Measurements from ENCODE around the gene FEM1A. TPM values are rescaled to one million over a fixed set of nuclear protein-coding genes. Genes with fewer than 3 reads are reported as not detected.
A peak's percentile ranks its signal among the peaks of the same experiment; 100 is the strongest.

Gene FEM1A
- total RNA-seq, 1 experiment from 2014 or later, result 15.4 TPM

- BruUV-seq (replicated peaks), result no TSS peak
- ChIA-PET POLR2A (interaction anchor here (0.7 to 1.7 kb wide), 2 partner anchors 15 to 35 kb away, joined by 3 to 4 read pairs; no protein-coding TSS in a partner anchor), CTCF (interaction anchor here (0.5 kb wide), 1 partner anchor 105 kb away, joined by 3 read pairs; no protein-coding TSS in a partner anchor)
- no peak for DNase-seq (ENCODE audit: unreplicated experiment)
- H3K4me1 Mint-ChIP-seq (ENCODE audit: insufficient read depth, unreplicated experiment), result no peaks in the 10 kb centered on the region
- H3K36me3 Mint-ChIP-seq (ENCODE audit: insufficient read depth, unreplicated experiment), result peaks cover 90% of the 10 kb centered on the region
- TF ChIP-seq CTCF (IDR thresholded peaks at IDR 0.05; ENCODE audit: unreplicated experiment), result no peak
- H3K9me3 Mint-ChIP-seq (ENCODE audit: unreplicated experiment), result no peaks in the 10 kb centered on the region
- no peaks in the 10 kb centered on the region for H3K27me3 Mint-ChIP-seq (ENCODE audit: insufficient read depth, unreplicated experiment)
- no peak overlapping the region for H3K27ac Mint-ChIP-seq (ENCODE audit: low read depth, unreplicated experiment)
- H3K4me3 Mint-ChIP-seq (ENCODE audit: unreplicated experiment), result no peak overlapping the region
- intact Hi-C loops (cut with micrococcal nuclease), result no loop called here
Observed at GRCh38 chr19:4847190-4847973, 55.8 kb downstream of the FEM1A start.

- Mint-ChIP-seq H3K9me3 (ENCODE audit: unreplicated experiment) (no peaks in the 10 kb centered on the region), H3K4me3 (ENCODE audit: unreplicated experiment) (no peak overlapping the region), H3K27ac (ENCODE audit: low read depth, unreplicated experiment) (no peak overlapping the region), H3K4me1 (ENCODE audit: insufficient read depth, unreplicated experiment) (no peaks in the 10 kb centered on the region), H3K27me3 (ENCODE audit: insufficient read depth, unreplicated experiment) (no peaks in the 10 kb centered on the region), H3K36me3 (ENCODE audit: insufficient read depth, unreplicated experiment) (peaks cover 85% of the 10 kb centered on the region)
- no TSS peak for BruUV-seq (replicated peaks)
- DNase-seq (ENCODE audit: unreplicated experiment), result no peak
- intact Hi-C loops (cut with micrococcal nuclease), result no loop called here
- POLR2A ChIA-PET, result interaction anchor here (1.1 to 1.3 kb wide), 2 partner anchors 20 to 39 kb away, joined by 3 to 4 read pairs; no protein-coding TSS in a partner anchor
- no peak for TF ChIP-seq CTCF (IDR thresholded peaks at IDR 0.05; ENCODE audit: unreplicated experiment)
- CTCF ChIA-PET, result interaction anchor here (0.6 to 5.4 kb wide), 4 partner anchors 10 to 44 kb away, joined by 3 to 106 read pairs (median 6); no protein-coding TSS in a partner anchor
Observed at GRCh38 chr19:4849019-4849418, 57.5 kb downstream of the FEM1A start.

Small RNA genes lying within 50 kb of the gene (microRNA-seq; reads per million reads assigned to microRNA genes)
- 2.1 reads per million, percentile 15 among the genes with 10 or more reads in this experiment for gene MIR7-3

Other genes with a start within 250 kb of the FEM1A start
- gene SEMA6B, start 232.1 kb upstream of the FEM1A start, total RNA-seq (2022), result 0.20 and 0.54 TPM in 2 replicates
- gene TNFAIP8L1, start 152.2 kb upstream of the FEM1A start, total RNA-seq (2022), result 2.7 and 3.6 TPM in 2 replicates
- 188 and 231 TPM in 2 replicates for gene MYDGF, start 121.4 kb upstream of the FEM1A start, total RNA-seq (2022)
- gene DPP9, start 67.9 kb upstream of the FEM1A start, total RNA-seq (2022), result 90.6 and 100 TPM in 2 replicates
- 24.2 and 25.6 TPM in 2 replicates for gene TICAM1, start 40.0 kb downstream of the FEM1A start, total RNA-seq (2022)
- 64.3 and 71.7 TPM in 2 replicates for gene PLIN3, start 75.9 kb downstream of the FEM1A start, total RNA-seq (2022)
- gene ARRDC5, start 111.2 kb downstream of the FEM1A start, total RNA-seq (2022), result not detected in 2 replicates
- gene UHRF1, start 117.8 kb downstream of the FEM1A start, total RNA-seq (2022), result 11.2 and 16.0 TPM in 2 replicates
- 34.4 and 36.3 TPM in 2 replicates for gene KDM4B, start 177.4 kb downstream of the FEM1A start, total RNA-seq (2022)